HG03432 (cell line): ENCODE data around the gene FEM1A.
"Not testable (repeated sequence)": the region's sequence is repeated elsewhere in the genome, so short reads cannot be mapped to it uniquely, and the experiment has no call there.

Source experiments
- ATAC-seq: cut with Tn5 transposase; IDR thresholded peaks from one replicate; pipeline ENCODE4 v1.9.1; 2021; ENCODE audit warnings: mild to moderate bottlenecking, moderate library complexity; ENCODE audit not compliant: unreplicated experiment

The FEM1A gene

GRCh38 chr19:4791183-4792018 lies at the start of gene FEM1A:
TSS of gene FEM1A (plus strand) at chr19:4791734. CDS start at chr19:4791855, 121 bp downstream.
- peak; percentile 91 for ATAC-seq

- no peak for ATAC-seq
Measured at GRCh38 chr19:4742723-4743646, 48.5 kb upstream of the FEM1A start.

GRCh38 chr19:4744451-4745174 lies 46.9 kb upstream of the FEM1A start:
- ATAC-seq = no peak

- ATAC-seq = not testable (repeated sequence)
Measured at GRCh38 chr19:4745175-4745574, 46.4 kb upstream of the FEM1A start.

GRCh38 chr19:4745986-4746385 lies 45.5 kb upstream of the FEM1A start:
- ATAC-seq = no peak

GRCh38 chr19:4748185-4748584 lies 43.3 kb upstream of the FEM1A start:
- no peak for ATAC-seq

GRCh38 chr19:4748589-4748988 lies 42.9 kb upstream of the FEM1A start:
- no peak for ATAC-seq

GRCh38 chr19:4749870-4750590 lies 41.5 kb upstream of the FEM1A start:
- no peak for ATAC-seq

- ATAC-seq = no peak
Measured at GRCh38 chr19:4754248-4754647, 37.3 kb upstream of the FEM1A start.

GRCh38 chr19:4755459-4755858 lies 36.1 kb upstream of the FEM1A start:
- ATAC-seq = no peak

- no peak for ATAC-seq
Measured at GRCh38 chr19:4758082-4758481, 33.5 kb upstream of the FEM1A start.

- ATAC-seq = no peak
Measured at GRCh38 chr19:4758659-4759058, 32.9 kb upstream of the FEM1A start.

- ATAC-seq = peak; percentile 45
Measured at GRCh38 chr19:4759388-4760284, 31.9 kb upstream of the FEM1A start.

- ATAC-seq = no peak
Measured at GRCh38 chr19:4760285-4760650, 31.3 kb upstream of the FEM1A start.

GRCh38 chr19:4763021-4763420 lies 28.5 kb upstream of the FEM1A start:
- ATAC-seq = no peak

- ATAC-seq = no peak
Measured at GRCh38 chr19:4764393-4764660, 27.2 kb upstream of the FEM1A start.

GRCh38 chr19:4768934-4769777 lies 22.4 kb upstream of the FEM1A start:
- no peak for ATAC-seq

GRCh38 chr19:4772566-4772965 lies 19.0 kb upstream of the FEM1A start:
- ATAC-seq = no peak
